Tibial artery (tissue), 4 donors: ENCODE measurements around the gene TUBG2.
"Not testable (repeated sequence)": the region's sequence is repeated elsewhere in the genome, so short reads cannot be mapped to it uniquely, and the experiment has no call there.

Source experiments
- DNase-seq, 2 donors: peaks; one replicate each; pipeline ENCODE4 v3.0.0-alpha.2; 2019
- H3K27ac ChIP-seq, 2 donors: fragments of 200-600 bp; sonication (generic) in 1 of 2; 1 replicate in 1 of 2; 2 replicates in 1 of 2; pipeline ENCODE4 v1.5.1; 2018 to 2019; ENCODE audit warnings: mild to moderate bottlenecking in 1 of 2
- H3K27me3 ChIP-seq, 2 donors: fragments of 200-600 bp; sonication (generic) in 1 of 2; one replicate each; pipeline versions ENCODE4 v1.5.1 to v1.6.0; 2016 to 2019
- H3K36me3 ChIP-seq, 3 donors: fragments of 200-600 bp; sonication (generic) in 2 of 3; one replicate each; pipeline ENCODE4 v1.5.1; 2016 to 2019; ENCODE audit warnings: mild to moderate bottlenecking in 2 of 3
- H3K4me1 ChIP-seq, 4 donors: fragments of 200-600 bp; sonication (generic) in 2 of 4; 1 replicate in 3 of 4; 2 replicates in 1 of 4; pipeline ENCODE4 v1.5.1; 2016 to 2019
- H3K4me3 ChIP-seq, 2 donors: fragments of 200-600 bp; sonication (generic) in 1 of 2; 1 replicate in 1 of 2; 2 replicates in 1 of 2; pipeline ENCODE4 v1.5.1; 2018 to 2019; ENCODE audit warnings: mild to moderate bottlenecking in 2 of 2
- H3K9me3 ChIP-seq, 3 donors: fragments of 200-600 bp; sonication (generic) in 1 of 3; one replicate each; pipeline ENCODE4 v1.5.1; 2016 to 2019
- CTCF ChIP-seq, 2 experiments: fragments of 200-600 bp in 1 of 2; fragments of 450-650 bp in 1 of 2; IDR thresholded peaks; one replicate each; pipeline ENCODE4 v1.5.1; 2017 to 2019; ENCODE audit warnings: antibody characterized with exemption in 2 of 2, mild to moderate bottlenecking in 1 of 2, moderate library complexity in 1 of 2
- intact Hi-C: fragments of 100-400 bp; cut with DNase I; formaldehyde crosslinking; loops from one replicate; pipeline ENCODE4 v1.15.0; 2023; ENCODE audit warnings: low total_unique reads

The TUBG2 gene

GRCh38 chr17:42665581-42666001 lies 6.5 kb downstream of the TUBG2 start:
- no peak overlapping the region for H3K4me3 ChIP-seq
- H3K27ac ChIP-seq, result peak overlapping the region; percentile 75 to 78
- no peaks in the 10 kb centered on the region for H3K27me3 ChIP-seq
- intact Hi-C loops, result no loop called here
- H3K9me3 ChIP-seq, result no peaks in the 10 kb centered on the region
- H3K36me3 ChIP-seq, result peaks cover 22 to 76% (median 55%) of the 10 kb centered on the region in 3 donors
- DNase-seq, result no peak
- peaks cover 0 to 74% (median 54%) of the 10 kb centered on the region in 4 donors for H3K4me1 ChIP-seq
- no peak for TF ChIP-seq CTCF (IDR thresholded peaks at IDR 0.05)

- DNase-seq, H3K9me3 ChIP-seq, intact Hi-C loops, H3K4me3 ChIP-seq, H3K27me3 ChIP-seq: not testable (repeated sequence)
- peak overlapping the region; percentile 75 to 78 for H3K27ac ChIP-seq
- H3K4me1 ChIP-seq, result peaks cover 0 to 74% (median 52%) of the 10 kb centered on the region in 4 donors
- peaks cover 27 to 81% (median 60%) of the 10 kb centered on the region in 3 donors for H3K36me3 ChIP-seq
These were observed 7.0 kb downstream of the TUBG2 start for GRCh38 chr17:42666126-42666525.

GRCh38 chr17:42667088-42667951 lies 8.2 kb downstream of the TUBG2 start:
- intact Hi-C loops, result no loop called here
- peak; percentile 58 to 87 for DNase-seq
- peaks cover 0 to 80% (median 55%) of the 10 kb centered on the region in 4 donors for H3K4me1 ChIP-seq
- H3K27ac ChIP-seq, result peak overlapping the region; percentile 75 to 78
- no peak overlapping the region for H3K4me3 ChIP-seq
- no peak for TF ChIP-seq CTCF (IDR thresholded peaks at IDR 0.05)
- H3K9me3 ChIP-seq, result no peaks in the 10 kb centered on the region
- no peaks in the 10 kb centered on the region for H3K27me3 ChIP-seq
- peaks cover 39 to 88% (median 71%) of the 10 kb centered on the region in 3 donors for H3K36me3 ChIP-seq

- H3K4me3 ChIP-seq, result no peak overlapping the region
- TF ChIP-seq CTCF (IDR thresholded peaks at IDR 0.05), result no peak
- H3K27me3 ChIP-seq, result no peaks in the 10 kb centered on the region
- peaks cover 3 to 99% (median 78%) of the 10 kb centered on the region in 4 donors for H3K4me1 ChIP-seq
- H3K36me3 ChIP-seq, result peaks cover 40 to 83% (median 76%) of the 10 kb centered on the region in 3 donors
- no peak for DNase-seq
- intact Hi-C loops, result no loop called here
- H3K9me3 ChIP-seq, result no peaks in the 10 kb centered on the region
- H3K27ac ChIP-seq, result peak overlapping the region; percentile 75 to 78
These were observed 10.6 kb downstream of the TUBG2 start for GRCh38 chr17:42669705-42669976.

GRCh38 chr17:42669977-42670788 lies 11.1 kb downstream of the TUBG2 start:
- intact Hi-C loops, result no loop called here
- TF ChIP-seq CTCF (IDR thresholded peaks at IDR 0.05), result no peak
- no peak for DNase-seq
- Histone ChIP-seq H3K9me3 (no peaks in the 10 kb centered on the region), H3K4me3 (no peak overlapping the region), H3K27me3 (no peaks in the 10 kb centered on the region), H3K27ac (peak overlapping the region; percentile 75 to 97), H3K4me1 (peaks cover 3 to 99% (median 81%) of the 10 kb centered on the region in 4 donors), H3K36me3 (peaks cover 40 to 79% (median 74%) of the 10 kb centered on the region in 3 donors)
